SH-SY5Y (cell line): ENCODE results near the gene ATP11C.

Experiments used
- GATA2 ChIP-seq: IDR thresholded peaks from 2 replicates; pipeline ENCODE4 v1.6.1; 2011; ENCODE audit warnings: mild to moderate bottlenecking, low read depth, low read length
- GATA3 ChIP-seq: IDR thresholded peaks from 2 replicates; pipeline ENCODE4 v1.6.1; 2011; ENCODE audit warnings: low read depth, mild to moderate bottlenecking, low read length, moderate library complexity

DNA sequence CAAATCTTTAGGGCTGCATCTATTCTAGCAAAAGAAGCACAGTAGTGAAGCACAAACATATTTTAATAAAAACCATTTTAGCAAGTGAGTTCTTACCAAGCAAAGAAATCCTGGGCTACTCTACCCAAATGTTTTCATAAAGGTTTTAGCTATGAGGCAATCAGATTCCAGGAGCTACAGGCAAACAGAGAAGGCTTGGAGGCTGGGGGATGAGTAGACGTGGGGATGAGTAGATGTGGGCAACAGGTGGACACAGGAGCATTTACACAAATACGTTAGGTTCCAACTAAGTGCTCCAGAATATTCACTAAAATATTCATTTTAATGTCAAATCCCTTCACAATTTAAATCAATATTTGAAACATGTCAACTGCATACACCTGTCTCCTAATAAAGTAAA lies 34.5 kb downstream of the ATP11C start:
- TF ChIP-seq GATA2 (no peak), GATA3 (no peak)
